ENCODE measurements around the gene MBD5.

MBD5 gene

DNA sequence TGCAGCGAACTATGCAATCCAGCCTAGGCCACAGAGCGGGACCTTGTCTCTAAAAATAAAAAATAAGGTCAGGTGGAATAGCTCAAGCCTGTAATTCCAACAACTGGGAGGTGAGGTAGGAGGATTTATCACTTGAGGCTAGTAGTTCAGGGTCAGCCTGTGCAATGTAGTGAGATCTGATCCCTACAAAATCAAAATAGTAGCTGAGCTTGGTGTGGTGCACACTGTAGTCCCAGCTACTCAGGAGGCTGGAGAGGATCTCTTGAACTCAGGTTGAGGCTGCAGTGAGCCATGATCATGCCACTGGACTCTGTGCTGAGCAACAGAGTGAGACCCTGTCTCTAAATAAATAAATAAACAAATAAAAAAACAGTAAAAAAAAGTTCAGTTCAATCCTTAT lies 5.7 kb downstream of the MBD5 start:
- no peak for DNase-seq

GRCh38 chr2:148027822-148028221 lies 6.9 kb downstream of the MBD5 start:
- no peak for DNase-seq

DNA sequence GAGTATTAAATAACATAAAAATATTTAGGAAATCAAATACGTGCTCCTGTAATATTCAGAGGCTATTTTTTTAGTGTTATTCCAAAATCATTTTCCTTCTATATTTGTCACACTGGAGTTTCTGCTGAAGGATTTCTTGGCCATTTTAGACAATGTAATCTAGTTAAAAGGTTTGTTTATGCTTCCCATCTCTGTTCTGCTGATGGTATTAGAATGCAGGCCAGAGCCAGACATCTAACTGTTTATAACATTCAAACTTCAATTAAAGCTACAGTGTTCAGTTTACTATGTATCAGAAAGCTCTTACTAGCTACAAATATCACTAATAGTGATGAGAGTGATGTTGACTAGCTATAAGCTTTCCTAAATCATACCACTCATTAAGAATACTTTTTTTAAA lies 7.9 kb downstream of the MBD5 start:
- DNase-seq = no peak

DNA sequence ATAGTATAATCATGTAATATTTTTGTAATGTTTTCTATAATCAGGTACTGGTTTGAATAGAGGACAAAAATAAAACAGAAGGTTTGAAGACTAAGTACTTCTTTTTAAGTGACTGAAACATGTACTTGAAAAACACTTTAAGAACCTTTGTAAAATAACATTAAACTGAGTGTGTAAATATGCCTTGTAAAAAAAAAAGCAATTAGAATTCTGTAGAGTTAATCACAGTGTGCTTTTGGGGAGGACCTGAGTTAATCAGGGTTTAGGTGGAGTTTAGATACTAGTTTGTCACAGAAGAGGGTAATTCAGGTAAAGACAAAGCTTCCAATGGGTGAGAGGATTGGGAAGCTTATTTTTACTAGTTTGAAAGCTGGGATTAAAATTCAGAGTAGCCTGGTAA lies 10.3 kb downstream of the MBD5 start:
- no peak for DNase-seq

GRCh38 chr2:148032215-148032614 lies 11.3 kb downstream of the MBD5 start:
- no peak for DNase-seq

DNA sequence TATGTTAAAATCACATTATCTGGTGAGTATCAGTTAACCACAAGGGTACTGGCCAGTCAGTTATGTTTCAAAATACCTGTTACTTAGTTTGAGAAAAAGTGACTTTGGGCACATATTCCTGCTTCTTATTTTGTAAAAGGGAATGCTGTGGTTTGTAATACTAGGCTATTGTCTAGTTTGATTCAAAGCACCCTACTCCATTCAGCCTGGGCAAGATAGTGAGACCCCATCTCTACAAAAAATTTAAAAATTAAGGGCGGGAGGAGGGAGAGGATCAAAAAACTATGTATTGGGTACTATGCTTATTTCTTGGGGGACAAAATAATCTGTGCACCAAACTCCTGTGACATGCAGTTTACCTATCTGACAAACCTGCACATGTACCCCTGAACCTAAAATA lies 18.9 kb downstream of the MBD5 start:
- DNase-seq = no peak

DNA sequence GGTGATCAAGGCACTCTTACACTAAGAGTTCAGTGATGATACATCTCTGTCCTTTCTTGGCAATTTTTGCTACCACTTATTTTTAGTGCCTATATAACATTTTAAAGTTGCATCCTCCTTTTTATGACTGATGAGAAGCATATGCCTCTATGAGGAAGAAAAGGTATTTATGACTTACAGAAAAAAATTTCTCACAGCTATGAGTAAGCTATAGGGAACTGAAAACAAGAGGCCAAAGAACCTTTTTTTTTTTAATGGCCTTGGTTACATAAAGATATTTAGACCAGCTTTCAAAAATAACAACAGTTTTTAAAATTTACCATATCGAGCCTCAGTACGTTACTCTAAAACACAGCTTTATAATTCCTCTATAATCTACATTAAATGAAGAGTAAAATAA lies 21.3 kb downstream of the MBD5 start:
- DNase-seq = no peak

DNA sequence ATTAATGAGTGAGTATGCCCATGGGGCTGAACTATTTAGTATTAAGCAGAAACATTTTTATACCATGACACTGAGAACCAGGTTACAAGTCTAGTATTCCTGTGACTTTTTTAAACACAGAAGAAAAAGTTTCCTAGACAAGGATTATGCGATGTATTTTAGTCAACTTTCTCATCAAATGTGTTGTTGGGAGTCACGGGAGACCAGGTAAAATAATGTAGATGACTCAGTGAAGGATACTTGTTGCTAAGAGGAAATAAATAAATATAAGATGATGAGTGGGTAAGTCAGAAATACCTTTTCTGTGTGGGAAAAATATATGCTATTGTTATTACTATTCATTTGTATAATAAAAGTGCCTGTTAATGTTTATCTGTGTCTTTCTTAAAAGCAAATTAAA lies 23.4 kb downstream of the MBD5 start:
- no peak for DNase-seq

DNA sequence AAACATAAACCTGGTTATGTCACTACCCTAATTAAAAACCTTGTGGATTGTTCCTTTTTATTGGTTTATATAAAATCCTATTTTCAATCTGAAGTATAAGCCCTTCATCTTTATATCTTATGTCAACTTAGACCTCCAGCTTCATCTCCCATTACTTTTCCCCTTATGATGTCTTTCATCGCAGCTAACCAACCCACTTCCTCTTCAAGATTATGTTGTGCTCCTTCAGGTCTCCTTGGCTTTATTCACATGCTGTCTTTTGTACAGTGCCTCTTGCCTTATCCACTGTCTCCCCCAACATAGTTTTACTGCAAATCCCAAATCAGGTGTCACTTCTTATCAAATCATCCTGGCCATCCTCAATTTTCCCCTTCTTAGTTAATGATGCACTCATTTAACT lies 25.9 kb downstream of the MBD5 start:
- DNase-seq = no peak

GRCh38 chr2:148048475-148049221 lies 27.8 kb downstream of the MBD5 start:
- DNase-seq = no peak

GRCh38 chr2:148049284-148049683 lies 28.4 kb downstream of the MBD5 start:
- DNase-seq = no peak

DNA sequence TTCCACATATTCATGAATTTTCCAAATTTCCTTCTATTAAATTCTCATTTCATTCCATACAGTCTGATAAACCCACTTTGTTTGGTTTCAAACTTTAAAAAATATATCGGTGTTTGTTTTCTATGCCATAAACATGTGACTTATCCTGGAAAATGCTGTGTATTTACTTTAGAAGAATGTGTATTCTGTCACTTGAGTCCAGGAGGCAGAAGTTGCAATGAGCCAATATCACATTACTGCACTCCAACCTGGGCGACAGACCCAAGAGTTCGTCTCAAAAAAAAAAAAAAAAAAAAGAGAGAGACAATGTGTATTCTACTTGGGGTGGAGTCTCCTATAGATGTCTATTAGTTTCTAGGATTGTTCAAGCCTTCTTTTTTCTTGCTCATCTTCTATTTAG lies 31.8 kb downstream of the MBD5 start:
- DNase-seq = no peak

DNA sequence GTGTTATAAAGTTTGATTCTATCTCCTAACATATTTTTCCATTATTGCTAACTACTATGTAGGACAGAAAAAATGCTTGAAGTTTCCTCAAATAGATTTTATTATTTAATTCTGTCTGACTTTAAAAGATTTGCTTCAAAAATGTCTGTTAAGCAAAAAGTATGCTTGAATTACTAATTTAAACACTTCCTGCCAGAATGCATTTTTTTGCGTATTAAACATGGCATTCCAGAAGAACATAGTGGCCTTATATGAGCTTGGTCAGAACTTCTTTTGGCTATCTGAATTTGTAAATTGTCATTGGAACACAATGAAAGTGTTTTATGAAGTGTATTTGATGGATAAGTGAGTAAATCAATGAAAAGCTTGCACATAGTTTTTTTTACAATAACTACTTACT lies 37.8 kb downstream of the MBD5 start:
- DNase-seq = no peak

- no peak for DNase-seq
Measured at GRCh38 chr2:148063633-148064032, 42.7 kb downstream of the MBD5 start.

GRCh38 chr2:148065936-148066335 lies 45.0 kb downstream of the MBD5 start:
- DNase-seq = no peak

DNA sequence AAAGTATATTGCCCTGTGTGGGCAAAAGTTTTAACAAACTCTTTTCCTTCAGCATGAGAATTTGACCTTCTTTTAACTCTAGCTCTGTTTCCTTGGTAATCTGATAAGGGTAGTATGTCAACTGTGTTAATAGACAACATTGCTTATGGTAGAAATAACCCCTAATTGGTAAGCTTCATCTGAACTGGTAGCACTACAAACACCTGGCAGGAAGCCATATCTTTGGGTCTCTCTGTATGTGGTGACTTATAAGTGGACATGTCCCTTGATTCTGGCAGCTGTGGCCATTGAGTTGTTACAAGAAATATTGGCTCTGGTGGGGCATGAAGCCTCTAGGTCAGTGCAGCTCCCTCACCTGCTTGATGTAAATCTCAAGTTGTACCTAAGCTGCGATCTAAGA lies 46.9 kb downstream of the MBD5 start:
- DNase-seq = peak; percentile 77

- DNase-seq = no peak
Measured at GRCh38 chr2:148071351-148071750, 50.5 kb downstream of the MBD5 start.

DNA sequence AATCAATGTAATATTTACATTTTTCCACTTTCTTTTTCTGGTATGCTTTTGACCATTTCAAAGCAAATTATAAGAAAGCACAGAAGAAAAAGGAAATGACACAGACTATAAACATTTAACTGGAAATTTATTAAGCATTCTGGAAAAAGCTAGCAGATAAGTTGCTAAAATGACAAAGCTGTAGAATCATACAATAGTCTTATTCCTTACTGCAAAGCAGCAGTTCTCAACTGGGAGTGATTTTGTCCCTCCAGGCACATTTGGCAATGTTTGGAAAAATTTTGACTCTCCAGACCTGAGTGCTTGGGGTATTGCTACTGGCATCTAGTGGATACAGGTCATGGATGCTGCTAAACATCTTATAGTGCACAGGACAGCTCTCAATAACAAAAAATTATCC lies 75.1 kb downstream of the MBD5 start:
- DNase-seq = no peak

DNA sequence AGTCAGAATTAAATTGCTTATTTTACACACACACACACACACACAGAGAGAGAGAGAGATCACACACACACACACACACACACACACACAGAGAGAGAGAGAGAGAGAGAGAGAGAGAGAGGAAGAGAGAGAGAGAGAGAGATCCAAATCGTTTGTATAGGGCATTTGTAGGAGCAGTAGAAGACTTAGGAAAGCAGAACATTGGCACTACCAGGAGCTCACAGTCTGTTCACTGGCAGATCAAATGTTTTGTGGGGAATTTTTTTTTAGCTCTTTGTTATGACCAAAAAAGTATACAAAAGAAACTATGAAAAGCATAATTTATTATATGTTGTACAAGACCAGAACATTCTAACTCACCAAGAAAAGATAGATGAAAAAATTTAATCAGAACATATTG lies 81.8 kb downstream of the MBD5 start:
- no peak for DNase-seq

GRCh38 chr2:148103946-148104345 lies 83.1 kb downstream of the MBD5 start:
- DNase-seq = no peak

DNA sequence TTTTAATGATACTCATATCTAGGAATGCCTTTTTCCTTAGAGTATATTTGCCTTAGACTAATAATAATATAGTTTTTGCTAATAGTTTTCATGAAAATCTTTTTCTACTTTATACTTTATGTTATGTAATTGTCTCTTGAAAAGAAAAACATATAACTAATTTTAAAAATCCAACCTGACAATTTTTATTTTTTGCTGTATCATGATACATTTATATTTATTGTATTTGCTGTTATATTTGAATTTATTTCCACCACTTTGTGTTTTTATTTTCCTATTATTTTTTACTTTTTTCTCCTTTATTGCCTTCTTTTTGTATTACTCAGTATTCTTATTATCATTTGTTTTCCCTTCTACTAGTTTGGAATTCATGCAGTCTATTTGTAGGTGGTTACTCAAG lies 85.4 kb downstream of the MBD5 start:
- DNase-seq = no peak

DNA sequence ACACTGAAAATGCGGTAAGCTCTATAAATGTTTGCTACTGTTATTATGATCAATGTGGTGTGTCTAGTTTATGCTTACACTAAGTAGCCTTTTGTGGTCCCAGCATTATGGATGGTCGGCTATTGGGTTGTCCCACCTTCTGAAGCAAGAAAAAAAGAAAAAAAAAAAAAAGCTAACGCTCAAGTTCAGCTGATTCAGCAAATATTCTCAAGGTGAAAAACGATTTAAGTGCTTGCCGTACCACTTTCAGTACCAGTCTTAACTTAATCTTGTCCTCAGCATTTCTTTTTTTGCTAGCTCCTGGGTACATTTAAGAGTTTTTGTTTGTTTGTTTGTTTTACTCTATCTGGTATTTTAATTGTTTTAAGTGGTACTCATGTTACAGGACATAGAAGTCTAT lies 87.5 kb downstream of the MBD5 start:
- no peak for DNase-seq

DNA sequence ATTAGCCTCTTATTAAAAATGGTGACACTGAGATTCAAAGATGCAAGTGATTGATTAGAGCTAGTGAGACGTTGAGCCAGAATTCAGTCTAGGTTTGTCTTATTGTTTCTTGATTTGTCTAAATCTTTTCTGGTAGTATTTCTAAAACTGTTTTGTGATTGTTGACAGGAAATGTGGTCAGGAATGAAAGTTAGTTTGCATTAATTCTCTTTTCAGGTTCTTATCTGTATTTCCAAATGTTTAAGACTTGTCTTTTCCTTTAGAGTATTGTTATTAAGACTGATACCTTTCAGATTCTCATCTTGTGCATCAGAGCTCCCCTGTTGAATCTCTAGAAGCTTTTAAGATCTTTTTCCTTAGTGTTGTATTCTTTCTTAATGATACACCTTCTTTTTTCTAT lies 89.3 kb downstream of the MBD5 start:
- DNase-seq = no peak

DNA sequence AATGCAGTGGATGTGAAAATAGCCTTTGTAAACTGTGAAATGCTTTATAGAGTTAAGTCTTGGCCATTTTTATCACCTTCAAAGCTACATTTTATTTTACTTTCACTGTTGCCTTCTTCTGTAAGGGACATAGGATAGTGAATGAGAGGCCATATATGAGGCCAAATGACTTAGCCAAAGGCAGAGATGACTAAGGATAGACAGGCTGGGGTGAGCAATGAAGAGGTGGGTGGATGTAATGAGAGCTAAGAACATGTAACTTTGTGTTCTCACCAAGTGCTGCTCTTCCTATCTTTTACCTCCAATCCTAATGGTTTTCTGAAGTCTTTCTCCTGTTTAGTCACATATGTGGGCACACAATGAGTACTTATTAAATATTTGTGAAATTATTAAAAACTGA lies 101.9 kb downstream of the MBD5 start:
- no peak for DNase-seq

GRCh38 chr2:148124271-148124670 lies 103.4 kb downstream of the MBD5 start:
- no peak for DNase-seq

GRCh38 chr2:148130581-148130980 lies 109.7 kb downstream of the MBD5 start:
- no peak for DNase-seq

All from COR-L47 (cell line).